KBM-7 (cell line): Measurements from ENCODE around the gene STK4.
"Not testable (repeated sequence)": the region's sequence is repeated elsewhere in the genome, so short reads cannot be mapped to it uniquely, and the experiment has no call there.

ENCODE experiments used
- DNase-seq: peaks from one replicate; pipeline ENCODE4 v3.0.0-alpha.2; 2015
- in situ Hi-C: fragments of 300-500 bp; cut with MboI; formaldehyde crosslinking; loops from 2 replicates; pipeline ENCODE4 v1.14.3; 2020; ENCODE audit warnings: low sequenced_read_pairs, low pct_unique_long_range_greater_than_20kb, mixed read lengths

Gene STK4

DNA sequence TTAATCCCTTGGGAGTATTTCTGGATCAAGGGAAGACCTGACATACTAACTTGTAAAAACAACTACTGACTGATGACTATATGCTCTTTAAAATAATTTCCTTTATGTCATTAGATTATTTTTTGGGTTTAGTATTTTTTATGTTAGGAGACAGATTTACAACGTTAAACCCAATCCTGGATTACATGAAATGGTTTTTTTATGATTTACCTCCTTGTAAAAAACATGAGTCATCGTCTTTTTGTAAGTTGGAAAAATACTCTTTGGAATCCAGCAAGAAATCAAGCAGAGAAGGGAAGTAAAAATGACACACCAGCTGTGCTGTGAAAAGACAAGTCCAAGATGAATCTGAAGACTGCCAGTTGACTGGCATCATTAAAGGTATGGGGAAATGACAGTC lies 6.7 kb downstream of the STK4 start:
- in situ Hi-C loops, result no loop called here
- no peak for DNase-seq

GRCh38 chr20:44976698-44977097 lies 10.4 kb downstream of the STK4 start:
- DNase-seq, result no peak
- in situ Hi-C loops, result no loop called here

DNA sequence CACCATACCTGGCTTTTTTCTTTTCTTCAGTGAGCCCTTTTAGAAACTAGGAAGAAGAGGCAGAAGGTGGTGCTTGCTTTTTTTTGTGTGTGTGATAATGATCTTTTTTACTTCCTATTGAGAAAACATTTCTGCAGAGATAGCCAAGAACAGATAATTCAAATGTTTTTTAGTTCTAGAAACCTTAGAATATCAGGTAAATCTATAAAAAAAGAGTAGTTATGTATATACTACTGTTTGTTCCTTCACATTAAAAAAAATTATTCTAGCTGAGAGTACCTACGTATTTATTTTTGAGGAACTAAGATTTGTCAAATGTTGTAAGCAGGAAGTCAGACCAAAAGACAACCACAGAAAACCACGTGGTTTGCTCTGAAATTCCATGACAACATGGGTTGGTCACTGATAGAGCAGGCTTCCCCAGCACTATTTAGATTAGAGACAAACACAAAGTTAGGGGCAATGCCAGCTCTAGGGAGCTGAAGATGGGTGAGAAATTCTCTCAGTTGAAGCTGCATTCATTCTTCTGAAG lies 12.8 kb downstream of the STK4 start:
- in situ Hi-C loops, result no loop called here
- peak; percentile 96 for DNase-seq

GRCh38 chr20:44981736-44982406 lies 15.6 kb downstream of the STK4 start:
- in situ Hi-C loops, result no loop called here
- DNase-seq, result no peak

- in situ Hi-C loops, result no loop called here
- DNase-seq, result no peak
Observed at GRCh38 chr20:44983093-44983674, 16.9 kb downstream of the STK4 start.

DNA sequence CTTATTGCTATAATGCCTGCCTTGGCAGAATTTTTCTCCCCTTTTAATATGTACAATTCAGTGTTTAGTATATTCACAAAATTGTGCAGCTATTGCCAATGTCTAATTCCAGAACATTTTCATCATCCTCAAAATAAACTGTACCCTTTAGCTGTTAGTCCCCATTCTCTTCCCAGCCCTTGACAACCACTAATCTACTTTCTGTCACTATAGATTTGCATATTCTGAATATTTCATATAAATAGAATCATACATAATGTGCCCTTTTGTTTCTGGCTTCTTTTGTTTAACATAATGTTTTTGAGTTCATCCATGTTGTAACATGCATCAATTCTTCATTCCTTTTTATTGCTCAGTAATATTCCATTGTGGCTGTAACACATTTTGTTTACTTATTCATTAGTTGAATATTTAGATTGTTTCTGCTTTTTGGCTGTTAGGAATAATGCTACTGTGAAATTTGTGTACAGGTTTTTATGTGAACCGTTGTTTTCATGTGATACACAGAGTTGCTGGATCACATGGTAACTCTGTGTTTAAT lies 22.4 kb downstream of the STK4 start:
- no peak for DNase-seq
- in situ Hi-C loops, result no loop called here

DNA sequence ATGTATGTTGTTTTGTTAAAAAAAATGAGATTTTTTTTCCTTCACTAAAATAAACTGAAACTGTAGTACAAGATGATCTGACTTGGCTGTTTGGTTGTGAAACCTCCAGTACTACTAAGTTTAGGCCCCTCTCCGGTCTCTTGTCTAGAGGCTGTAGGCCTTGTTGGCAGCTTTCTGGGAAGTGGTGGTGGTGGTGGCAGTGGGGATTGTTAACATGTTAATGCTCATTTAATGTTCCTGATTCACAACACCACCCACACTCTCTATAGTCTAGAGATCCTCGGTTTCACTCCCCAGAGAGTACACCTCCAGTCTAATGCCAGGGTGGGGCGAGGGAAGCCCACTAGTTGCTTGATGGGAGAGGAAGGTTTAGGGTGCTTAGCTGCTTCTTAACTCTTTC lies 24.1 kb downstream of the STK4 start:
- in situ Hi-C loops, result no loop called here
- peak; percentile 32 for DNase-seq

DNA sequence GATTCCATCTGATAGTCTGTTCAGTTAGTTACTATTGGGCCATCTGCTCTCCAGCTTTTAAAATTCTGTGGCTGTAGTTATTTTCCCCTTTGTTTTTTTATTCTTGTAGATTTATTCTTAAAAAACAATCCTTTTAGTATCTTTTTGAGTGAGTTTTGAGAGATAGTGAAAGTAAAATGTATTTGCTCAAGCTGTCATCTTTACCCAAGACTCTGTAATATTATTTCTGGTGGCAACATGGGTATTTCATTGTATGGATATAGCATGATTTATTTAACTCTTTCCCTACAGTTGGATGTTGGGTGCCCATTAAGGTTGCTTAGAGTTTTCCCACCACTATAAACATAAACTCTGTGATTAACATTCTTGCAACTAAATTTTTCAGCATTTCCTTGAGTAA lies 24.6 kb downstream of the STK4 start:
- DNase-seq, result no peak
- in situ Hi-C loops, result no loop called here

DNA sequence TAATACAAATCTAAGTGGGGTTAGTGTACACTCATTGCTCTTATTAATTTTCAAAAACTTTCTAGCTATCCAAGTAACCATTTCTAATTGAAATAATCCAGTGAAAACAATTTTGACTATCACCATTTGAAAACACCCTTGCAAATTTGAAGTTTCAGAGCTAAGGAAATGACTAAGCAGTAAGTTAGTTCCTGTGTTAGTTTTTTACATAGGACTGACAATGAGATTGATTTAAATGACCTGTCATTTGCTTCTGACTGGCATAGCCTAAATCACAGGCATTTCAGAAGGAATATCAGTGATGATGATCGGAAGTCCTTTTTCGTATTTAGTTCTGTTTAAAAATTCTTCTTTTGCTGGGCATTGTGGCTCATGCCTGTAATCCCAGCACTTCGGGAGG lies 27.0 kb downstream of the STK4 start:
- in situ Hi-C loops, result no loop called here
- peak; percentile 19 for DNase-seq

DNA sequence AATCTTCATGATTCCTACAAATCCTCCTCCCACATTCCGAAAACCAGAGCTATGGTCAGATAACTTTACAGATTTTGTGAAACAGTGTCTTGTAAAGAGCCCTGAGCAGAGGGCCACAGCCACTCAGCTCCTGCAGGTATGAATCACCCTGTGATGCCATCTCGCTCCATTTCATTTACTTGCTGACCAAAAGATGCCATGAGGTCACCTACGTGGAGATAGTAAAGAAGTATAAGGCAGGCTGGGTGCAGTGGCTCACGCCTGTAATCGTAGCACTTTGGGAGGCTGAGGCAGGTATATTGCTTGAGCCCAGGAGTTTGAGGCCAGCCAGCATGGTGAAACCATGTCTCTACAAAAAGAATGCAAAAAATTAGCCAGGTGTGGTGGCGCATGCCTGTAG lies 30.9 kb downstream of the STK4 start:
- DNase-seq, result no peak
- in situ Hi-C loops, result no loop called here

DNA sequence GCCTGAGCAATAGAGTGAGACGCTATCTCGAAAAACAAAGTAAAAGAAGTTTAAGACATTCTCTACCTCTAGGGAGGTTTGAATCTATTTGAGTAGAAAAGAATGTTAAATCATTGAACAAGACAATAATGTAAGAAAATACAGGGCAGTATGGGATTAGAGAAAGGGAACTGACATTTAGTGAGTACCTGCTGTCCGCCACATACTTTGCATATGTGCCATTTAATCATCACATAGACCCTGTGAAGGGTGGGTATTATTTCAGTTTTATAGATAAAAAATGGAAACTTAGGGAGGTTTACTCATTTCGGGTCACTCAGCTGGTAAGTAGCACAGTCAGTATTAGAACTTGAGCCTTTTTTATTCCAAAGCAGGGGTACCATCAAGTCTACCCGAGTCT lies 31.4 kb downstream of the STK4 start:
- in situ Hi-C loops, result no loop called here
- DNase-seq, result no peak

GRCh38 chr20:45008521-45009049 lies 42.3 kb downstream of the STK4 start:
- in situ Hi-C loops, result no loop called here
- DNase-seq, result no peak

DNA sequence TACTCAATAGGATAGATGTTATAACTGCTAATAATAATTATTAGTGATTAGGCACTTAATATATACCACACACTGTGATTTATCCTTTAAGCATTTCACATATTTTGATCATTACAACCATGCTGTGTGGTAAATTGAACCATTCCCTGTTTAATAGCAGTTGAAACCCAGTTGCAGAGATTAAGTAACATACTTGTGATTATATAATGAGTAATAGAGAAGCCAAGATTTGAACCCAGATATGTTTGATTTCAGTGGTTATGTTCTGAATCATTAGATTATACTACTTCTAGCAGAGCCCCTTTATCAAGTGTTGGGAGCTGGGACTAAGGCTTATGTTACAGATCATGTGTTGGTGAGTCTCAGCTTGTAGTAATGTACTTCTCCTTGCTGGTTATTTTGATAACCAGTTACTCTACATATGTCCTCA lies 44.1 kb downstream of the STK4 start:
- in situ Hi-C loops, result no loop called here
- DNase-seq, result no peak

GRCh38 chr20:45011108-45011526 lies 44.8 kb downstream of the STK4 start:
- in situ Hi-C loops, result no loop called here
- peak; percentile 54 for DNase-seq

GRCh38 chr20:45012682-45013302 lies 46.5 kb downstream of the STK4 start:
- in situ Hi-C loops, result no loop called here
- no peak for DNase-seq

DNA sequence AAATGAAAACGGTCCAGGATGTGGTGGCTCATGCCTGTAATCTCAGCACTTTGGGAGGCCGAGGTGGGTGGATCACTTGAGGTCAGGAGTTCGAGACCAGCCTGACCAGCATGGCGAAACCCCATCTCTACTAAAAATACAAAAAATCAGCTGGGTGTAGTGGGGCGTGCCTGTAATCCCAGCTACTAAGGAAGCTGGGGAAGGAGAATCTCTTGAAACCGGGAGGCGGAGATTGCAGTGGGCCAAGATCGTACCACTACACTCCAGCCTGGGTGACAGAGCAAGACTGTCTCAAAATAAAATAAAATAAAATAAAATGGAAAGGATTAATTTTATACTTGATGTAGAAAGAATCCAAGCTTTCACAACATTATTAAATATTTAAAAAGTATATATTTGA lies 47.8 kb downstream of the STK4 start:
- in situ Hi-C loops, DNase-seq: not testable (repeated sequence)

- in situ Hi-C loops, result no loop called here
- no peak for DNase-seq
Observed at GRCh38 chr20:45014671-45015415, 48.5 kb downstream of the STK4 start.

GRCh38 chr20:45016089-45016671 lies 49.9 kb downstream of the STK4 start:
- no peak for DNase-seq

GRCh38 chr20:45017281-45017680 lies 51.0 kb downstream of the STK4 start:
- no peak for DNase-seq

More at GRCh38 chr20:45016089-45016671, 49.9 kb downstream of the STK4 start:
- in situ Hi-C loops, result no loop called here

More at GRCh38 chr20:45017281-45017680, 51.0 kb downstream of the STK4 start:
- in situ Hi-C loops, result no loop called here
